ENCODE measurements around the gene FERMT3.

Gene FERMT3

GRCh38 chr11:64186492-64187165, 19.9 kb upstream of the FERMT3 start:
- DNase-seq = peak; percentile 47

- no peak for DNase-seq
Observed at GRCh38 chr11:64192434-64192833, 14.1 kb upstream of the FERMT3 start.

GRCh38 chr11:64196626-64197025, 9.9 kb upstream of the FERMT3 start:
- no peak for DNase-seq

DNA sequence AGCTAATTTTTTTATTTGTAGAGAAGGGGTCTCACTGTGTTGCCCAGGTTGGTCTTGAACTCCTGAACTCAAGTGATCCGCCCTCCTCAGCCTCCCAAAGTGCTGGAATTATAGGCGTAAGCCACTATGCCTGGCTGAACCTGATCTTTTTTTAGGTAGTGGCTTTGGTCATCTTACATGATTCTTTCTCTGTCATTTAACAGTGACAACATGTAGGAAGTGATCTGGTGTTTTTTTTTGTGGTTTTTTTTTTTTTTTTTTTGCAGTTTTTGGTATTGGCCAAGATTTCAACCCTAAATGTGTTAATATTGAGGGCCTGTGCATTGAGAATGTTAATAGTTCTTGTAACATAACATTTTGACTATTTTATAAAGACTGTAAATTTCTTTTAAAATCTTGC, 8.0 kb upstream of the FERMT3 start:
- DNase-seq = no peak

GRCh38 chr11:64201543-64201942, 5.0 kb upstream of the FERMT3 start:
- no peak for DNase-seq

DNA sequence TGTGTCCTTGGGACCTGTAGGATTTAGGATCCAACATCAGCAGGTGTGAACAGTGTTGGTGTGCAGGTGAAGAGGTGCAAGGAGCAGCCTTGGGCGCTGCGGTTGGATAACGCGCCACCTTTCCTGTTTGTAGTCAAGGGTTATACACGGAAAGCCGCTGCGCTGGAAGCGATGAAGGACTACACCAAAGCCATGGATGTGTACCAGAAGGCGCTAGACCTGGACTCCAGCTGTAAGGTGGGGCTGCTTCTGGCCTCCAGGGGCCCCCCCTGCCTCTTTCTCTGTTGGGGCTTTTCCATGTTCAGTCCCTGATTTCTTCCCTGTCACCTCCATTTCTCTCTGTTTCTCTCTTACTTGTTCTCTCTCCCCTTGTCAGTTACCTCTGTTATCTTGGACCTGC, 3.5 kb upstream of the FERMT3 start:
- no peak for DNase-seq

DNA sequence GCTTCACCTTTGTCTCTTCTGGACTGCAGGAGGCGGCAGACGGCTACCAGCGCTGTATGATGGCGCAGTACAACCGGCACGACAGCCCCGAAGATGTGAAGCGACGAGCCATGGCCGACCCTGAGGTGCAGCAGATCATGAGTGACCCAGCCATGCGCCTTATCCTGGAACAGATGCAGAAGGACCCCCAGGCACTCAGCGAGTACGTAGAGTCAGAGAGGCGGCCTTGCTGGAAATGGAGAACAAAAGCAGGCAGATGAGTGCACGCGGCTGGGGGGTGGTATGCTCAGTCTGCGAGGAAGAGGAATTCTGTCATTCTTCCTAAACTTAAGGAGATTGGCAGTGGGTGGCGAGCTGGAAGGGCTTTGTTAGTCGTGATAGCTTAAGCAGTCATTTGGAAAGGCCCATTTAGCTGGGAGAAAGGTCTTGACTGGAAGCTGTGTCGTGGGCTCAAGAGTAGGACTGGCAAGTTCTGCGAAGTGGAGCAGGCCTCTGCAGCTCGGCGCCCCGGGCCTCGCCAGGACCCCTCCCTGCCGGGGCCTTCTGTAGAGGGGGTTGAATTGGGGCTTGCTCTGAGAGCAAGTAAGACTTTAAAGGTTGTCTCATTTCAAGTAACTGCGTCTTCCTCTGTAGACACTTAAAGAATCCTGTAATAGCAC, 3.0 kb upstream of the FERMT3 start:
- no peak for DNase-seq

DNA sequence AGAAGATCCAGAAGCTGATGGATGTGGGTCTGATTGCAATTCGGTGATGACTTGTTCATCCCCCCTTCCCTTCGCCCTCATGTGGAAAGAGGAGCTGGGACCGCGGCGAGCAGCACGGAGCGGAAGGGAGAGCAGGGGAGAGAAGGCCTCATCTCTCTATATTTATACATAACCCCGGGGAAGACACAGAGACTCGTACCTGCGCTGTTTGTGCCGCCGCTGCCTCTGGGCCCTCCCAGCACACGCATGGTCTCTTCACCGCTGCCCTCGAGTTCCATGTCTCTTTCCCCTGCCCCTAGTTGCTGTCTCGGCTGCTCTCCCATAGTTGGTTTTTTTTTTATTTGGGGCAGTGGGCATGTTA, 2.5 kb upstream of the FERMT3 start:
- DNase-seq = no peak

DNA sequence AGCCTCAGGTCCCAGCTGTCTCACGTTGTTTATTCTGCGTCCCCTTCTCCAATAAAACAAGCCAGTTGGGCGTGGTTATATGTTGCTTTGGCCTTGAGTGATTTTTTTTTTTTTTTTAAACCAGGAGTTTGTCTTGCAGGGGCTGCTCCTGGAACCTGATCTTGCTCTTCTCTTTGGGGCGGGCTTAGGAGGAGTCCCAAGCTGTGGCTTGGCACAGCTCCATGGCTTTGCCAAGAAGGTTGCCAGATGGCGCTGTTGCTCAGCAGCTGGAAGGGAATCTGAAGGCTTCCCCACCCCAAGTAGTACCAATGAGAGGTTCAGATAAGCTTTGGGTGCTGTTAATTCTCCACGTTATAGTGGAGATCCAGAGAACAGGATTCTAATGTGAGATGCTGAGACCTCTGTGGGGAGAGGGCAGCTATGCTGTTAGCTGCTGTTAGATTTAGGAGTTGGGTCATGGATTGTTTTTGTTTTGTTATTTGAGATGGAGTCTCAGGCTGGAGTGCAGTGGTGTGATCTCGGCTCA, 2.0 kb upstream of the FERMT3 start:
- peak; percentile 55 for DNase-seq

- DNase-seq = peak; percentile 76
Observed at GRCh38 chr11:64207256-64208085, 950 bp downstream of the FERMT3 start.

DNA sequence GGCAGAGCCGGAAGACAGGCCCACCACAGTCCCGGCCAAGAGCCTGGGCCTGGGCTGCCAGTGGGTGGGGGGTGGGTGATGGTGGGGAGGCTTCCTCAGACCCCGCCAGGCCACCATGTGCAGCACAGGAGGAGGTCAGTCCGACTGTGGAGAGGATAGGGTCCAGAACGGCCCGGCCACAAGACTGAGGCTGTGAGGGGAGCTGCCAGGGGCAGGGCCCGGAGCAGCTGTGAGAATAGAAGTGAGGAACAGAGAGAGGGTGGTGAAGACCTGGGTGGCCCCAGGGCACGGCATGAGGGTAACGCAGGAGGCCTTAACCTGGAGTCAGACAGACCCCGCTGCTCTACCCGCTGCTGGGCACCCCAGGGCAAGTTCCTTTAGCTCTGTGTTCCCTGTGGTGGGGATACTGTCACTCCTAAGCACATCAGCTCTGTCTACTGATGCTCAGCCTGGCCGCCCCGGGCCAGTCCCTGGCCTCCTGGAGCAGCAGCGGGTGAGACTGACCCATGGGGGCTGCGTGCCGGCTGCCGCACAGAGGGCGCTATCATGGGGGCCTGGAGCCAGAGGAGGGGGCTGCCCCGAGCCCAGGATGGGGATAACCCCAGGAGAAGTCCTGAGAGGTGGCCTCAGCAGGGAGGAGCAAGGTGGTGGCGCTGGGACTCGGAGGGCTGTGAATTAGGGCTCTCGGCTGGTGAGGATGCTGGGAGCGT, 1.7 kb downstream of the FERMT3 start:
- no peak for DNase-seq

DNA sequence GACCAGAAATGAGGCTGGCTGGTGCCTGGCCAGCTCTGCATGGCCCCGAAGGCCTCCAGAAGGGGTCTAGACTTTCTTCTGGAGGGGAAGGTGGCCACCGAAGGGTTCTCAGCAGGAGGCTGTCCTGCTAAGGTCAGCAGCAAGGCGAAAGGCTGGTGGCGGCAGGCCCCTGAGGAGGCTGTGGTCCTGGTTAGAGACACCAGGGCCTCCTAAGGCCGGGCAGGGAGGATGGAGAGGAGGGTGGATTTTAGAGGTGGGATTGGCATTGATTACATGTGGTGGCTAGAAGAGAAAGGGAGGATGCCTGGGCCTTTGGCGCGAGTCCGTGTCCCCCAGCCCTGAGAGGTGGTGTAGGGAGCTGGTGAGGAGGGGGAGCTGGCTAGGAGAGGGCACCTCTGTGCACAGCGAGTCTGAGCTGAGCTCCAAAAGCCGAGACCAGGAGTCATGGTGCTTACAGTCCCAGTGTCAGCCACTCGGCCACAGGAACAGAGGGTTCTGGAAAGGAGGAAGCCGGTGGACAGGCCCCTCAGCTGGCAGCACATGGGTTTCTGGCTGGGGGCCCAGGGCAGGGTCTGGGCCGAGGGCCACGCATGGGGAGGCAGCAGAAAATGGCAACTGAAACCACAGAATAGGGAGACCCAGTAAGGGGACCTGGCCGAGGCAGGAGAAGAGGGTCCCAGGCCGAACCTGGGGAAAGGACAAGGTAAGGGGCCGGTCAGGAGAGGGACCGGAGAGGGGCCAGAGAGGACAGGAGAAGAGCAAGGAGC, 2.5 kb downstream of the FERMT3 start:
- no peak for DNase-seq

DNA sequence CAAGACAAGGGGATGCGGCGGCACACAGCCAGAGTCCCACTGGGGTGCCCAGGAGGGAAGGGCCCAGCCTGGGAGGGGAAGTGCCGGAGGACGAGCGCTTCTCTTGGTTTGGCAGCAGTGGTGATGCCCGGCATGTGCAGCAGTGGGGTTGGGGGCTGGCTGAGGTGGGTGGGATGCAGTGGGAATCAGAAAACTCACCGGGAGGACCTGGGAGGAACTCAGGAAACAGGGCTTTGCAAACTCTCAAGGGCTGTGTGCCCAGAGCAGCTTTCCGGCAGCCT, 3.0 kb downstream of the FERMT3 start:
- DNase-seq = no peak

GRCh38 chr11:64210301-64211020, 3.9 kb downstream of the FERMT3 start:
- DNase-seq = no peak

GRCh38 chr11:64211181-64211872, 4.8 kb downstream of the FERMT3 start:
- DNase-seq = no peak

DNA sequence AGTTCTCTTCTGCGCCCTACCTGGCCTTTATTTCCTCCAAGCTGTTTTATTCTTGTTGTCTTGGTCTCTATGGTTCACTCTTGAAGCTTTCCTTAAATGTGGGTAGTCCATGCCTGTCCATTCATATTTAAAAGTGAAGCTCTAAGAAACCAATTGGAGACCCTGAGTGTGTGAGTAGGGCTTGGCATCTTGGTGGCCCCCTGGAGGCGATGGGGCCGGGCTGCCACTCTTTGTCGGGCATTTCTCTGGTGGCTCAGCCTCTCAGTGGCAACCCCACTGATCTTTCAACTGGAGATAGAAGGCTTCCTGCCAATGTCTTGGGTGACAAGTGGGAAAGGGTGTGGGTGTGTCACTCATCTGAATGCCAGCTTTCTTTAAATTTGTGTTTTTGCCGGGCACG, 10.4 kb downstream of the FERMT3 start:
- no peak for DNase-seq

DNA sequence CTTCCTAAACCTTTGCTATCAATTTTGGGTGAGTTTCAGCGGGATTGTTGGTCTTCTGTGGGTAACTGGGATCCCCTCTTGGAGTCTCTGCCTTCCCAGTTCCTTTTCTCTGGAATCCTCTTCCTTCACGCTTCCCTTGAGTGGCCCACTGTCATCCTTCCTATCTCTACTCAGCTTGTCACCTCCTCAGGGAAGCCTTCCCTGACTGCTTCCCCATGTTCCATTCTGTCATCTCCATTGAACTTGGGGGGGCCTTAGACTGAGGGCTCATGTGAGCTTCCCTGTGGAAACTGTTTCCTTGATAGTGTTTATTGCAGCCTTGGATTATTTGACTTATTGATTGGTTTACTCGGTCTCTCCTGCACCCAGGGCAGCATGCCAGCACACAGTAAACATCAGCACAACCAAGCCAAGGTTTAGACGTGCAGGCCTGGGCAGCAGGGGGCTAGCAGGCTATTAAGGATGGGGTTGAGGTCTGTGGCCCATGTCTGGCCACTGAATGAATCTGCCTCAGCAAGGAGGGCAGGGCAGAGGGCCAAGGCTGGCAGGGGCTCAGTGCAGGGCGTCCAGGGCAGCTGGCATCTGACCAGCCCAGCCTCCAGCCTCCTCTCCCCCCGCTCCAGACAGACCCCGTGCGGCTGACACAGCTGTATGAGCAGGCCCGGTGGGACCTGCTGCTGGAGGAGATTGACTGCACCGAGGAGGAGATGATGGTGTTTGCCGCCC, 12.3 kb downstream of the FERMT3 start:
- no peak for DNase-seq

GRCh38 chr11:64219354-64219684, 12.8 kb downstream of the FERMT3 start:
- DNase-seq = no peak

- no peak for DNase-seq
Observed at GRCh38 chr11:64219755-64220154, 13.2 kb downstream of the FERMT3 start.

GRCh38 chr11:64220271-64220670, 13.8 kb downstream of the FERMT3 start:
- DNase-seq = no peak

DNA sequence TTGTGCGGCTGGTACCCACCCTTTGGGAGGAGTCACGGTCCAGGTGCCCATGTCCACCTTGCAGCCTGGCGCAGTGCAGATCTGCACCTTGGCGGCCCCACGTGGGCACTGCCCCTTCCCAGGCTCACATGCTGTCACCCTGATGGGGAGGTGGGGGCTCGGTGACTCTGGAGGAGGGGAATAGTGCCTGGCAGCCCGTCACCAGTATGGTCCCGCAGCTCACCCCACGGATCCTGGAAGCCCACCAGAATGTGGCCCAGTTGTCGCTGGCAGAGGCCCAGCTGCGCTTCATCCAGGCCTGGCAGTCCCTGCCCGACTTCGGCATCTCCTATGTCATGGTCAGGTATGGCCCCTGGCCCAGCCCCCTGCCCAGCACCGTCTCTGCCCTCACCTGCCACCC, 14.3 kb downstream of the FERMT3 start:
- DNase-seq = no peak

All from activated CD4-positive, CD25-positive, alpha-beta regulatory T cell treated with anti-CD3 and anti-CD28 coated beads, Interleukin-2, amount 50 U/mL, for 72 hours (primary cell).